ENCODE data around the gene TDO2.
A peak's percentile ranks its signal among the peaks of the same experiment; 100 is the strongest.

Gene TDO2

GRCh38 chr4:155900381-155900780, 3.1 kb upstream of the TDO2 start:
- TF ChIP-seq, protein P1, sequence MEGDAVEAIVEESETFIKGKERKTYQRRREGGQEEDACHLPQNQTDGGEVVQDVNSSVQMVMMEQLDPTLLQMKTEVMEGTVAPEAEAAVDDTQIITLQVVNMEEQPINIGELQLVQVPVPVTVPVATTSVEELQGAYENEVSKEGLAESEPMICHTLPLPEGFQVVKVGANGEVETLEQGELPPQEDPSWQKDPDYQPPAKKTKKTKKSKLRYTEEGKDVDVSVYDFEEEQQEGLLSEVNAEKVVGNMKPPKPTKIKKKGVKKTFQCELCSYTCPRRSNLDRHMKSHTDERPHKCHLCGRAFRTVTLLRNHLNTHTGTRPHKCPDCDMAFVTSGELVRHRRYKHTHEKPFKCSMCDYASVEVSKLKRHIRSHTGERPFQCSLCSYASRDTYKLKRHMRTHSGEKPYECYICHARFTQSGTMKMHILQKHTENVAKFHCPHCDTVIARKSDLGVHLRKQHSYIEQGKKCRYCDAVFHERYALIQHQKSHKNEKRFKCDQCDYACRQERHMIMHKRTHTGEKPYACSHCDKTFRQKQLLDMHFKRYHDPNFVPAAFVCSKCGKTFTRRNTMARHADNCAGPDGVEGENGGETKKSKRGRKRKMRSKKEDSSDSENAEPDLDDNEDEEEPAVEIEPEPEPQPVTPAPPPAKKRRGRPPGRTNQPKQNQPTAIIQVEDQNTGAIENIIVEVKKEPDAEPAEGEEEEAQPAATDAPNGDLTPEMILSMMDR (IDR thresholded peaks at IDR 0.05; ENCODE audit: low read depth, low read length, missing control alignments): no peak
- no peak overlapping the region for H3K27ac ChIP-seq
- no peaks in the 10 kb centered on the region for H3K36me3 ChIP-seq (replicated peaks)
- H3K27me3 ChIP-seq (replicated peaks): no peaks in the 10 kb centered on the region
- in situ Hi-C loops (cut with HindIII; ENCODE audit: low pct_ligation_motif_present, low sequenced_read_pairs): no loop called here
- peak; percentile 31 for DNase-seq
- no peak overlapping the region for H3K4me3 ChIP-seq (ENCODE audit: low read depth, low read length)

DNA sequence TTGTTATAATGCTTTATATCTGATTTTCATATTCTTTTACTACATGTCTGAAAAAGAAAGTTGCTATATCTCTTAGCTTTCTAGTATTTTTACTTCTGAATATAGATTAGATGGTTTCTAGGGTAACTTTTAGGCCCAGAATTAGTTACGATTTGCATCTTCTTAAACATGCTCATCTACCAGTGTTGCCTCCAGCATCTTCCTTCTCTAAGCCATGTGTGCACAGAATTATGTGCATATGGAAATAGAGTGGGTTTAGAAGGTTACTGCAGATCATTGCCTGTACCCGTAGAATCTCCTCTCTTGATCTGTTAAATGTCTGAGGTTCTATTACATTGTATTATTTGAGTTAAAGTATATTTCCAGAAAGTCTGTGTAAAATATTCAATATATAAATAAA, 2.5 kb upstream of the TDO2 start:
- TF ChIP-seq, protein P1 (IDR thresholded peaks at IDR 0.05; ENCODE audit: low read depth, low read length, missing control alignments): no peak
- H3K36me3 ChIP-seq (replicated peaks): no peaks in the 10 kb centered on the region
- H3K27ac ChIP-seq: no peak overlapping the region
- no peak for DNase-seq
- H3K4me3 ChIP-seq (ENCODE audit: low read depth, low read length): no peak overlapping the region
- in situ Hi-C loops (cut with HindIII; ENCODE audit: low pct_ligation_motif_present, low sequenced_read_pairs): no loop called here
- H3K27me3 ChIP-seq (replicated peaks): no peaks in the 10 kb centered on the region

- TF ChIP-seq, protein P1 (IDR thresholded peaks at IDR 0.05; ENCODE audit: low read depth, low read length, missing control alignments): no peak
- no peaks in the 10 kb centered on the region for H3K27me3 ChIP-seq (replicated peaks)
- in situ Hi-C loops (cut with HindIII; ENCODE audit: low pct_ligation_motif_present, low sequenced_read_pairs): no loop called here
- DNase-seq: no peak
- no peaks in the 10 kb centered on the region for H3K36me3 ChIP-seq (replicated peaks)
- H3K4me3 ChIP-seq (ENCODE audit: low read depth, low read length): no peak overlapping the region
- no peak overlapping the region for H3K27ac ChIP-seq
Measured at GRCh38 chr4:155904331-155904730, 835 bp downstream of the TDO2 start.

- Histone ChIP-seq H3K36me3 (replicated peaks) (no peaks in the 10 kb centered on the region), H3K27me3 (replicated peaks) (no peaks in the 10 kb centered on the region), H3K4me3 (ENCODE audit: low read depth, low read length) (no peak overlapping the region), H3K27ac (peak overlapping the region; percentile 63)
- in situ Hi-C loops (cut with HindIII; ENCODE audit: low pct_ligation_motif_present, low sequenced_read_pairs): no loop called here
- peak; percentile 98 for DNase-seq
- TF ChIP-seq, protein P1 (IDR thresholded peaks at IDR 0.05; ENCODE audit: low read depth, low read length, missing control alignments): no peak
Measured at GRCh38 chr4:155906554-155907247, 3.2 kb downstream of the TDO2 start.

GRCh38 chr4:155907556-155907955, 4.1 kb downstream of the TDO2 start:
- Histone ChIP-seq H3K27ac (no peak overlapping the region), H3K4me3 (ENCODE audit: low read depth, low read length) (no peak overlapping the region), H3K36me3 (replicated peaks) (no peaks in the 10 kb centered on the region), H3K27me3 (replicated peaks) (no peaks in the 10 kb centered on the region)
- TF ChIP-seq, protein P1 (IDR thresholded peaks at IDR 0.05; ENCODE audit: low read depth, low read length, missing control alignments): no peak
- in situ Hi-C loops (cut with HindIII; ENCODE audit: low pct_ligation_motif_present, low sequenced_read_pairs): no loop called here
- DNase-seq: no peak
